Upper lobe of left lung (tissue), 6 donors: ENCODE results near the gene NDUFA13. TPM values are rescaled to one million over a fixed set of nuclear protein-coding genes. Genes with fewer than 3 reads are reported as not detected.

Experiments
- ATAC-seq, 2 donors: fragments of 200-7000 bp; cut with Tn5 transposase; one replicate each; pipeline ENCODE4 v1.9.1; 2022; ENCODE audit warnings: mild to moderate bottlenecking in 2 of 2, moderate library complexity in 2 of 2; ENCODE audit not compliant: low FRiP score in 2 of 2
- DNase-seq, 2 donors: peaks; one replicate each; pipeline ENCODE4 v3.0.0-alpha.2; 2019 to 2020
- H3K27ac ChIP-seq, 4 donors: fragments of 200-600 bp; sonication (generic); one replicate each; pipeline ENCODE4 v1.5.1; 2016 to 2019
- H3K27me3 ChIP-seq, 4 donors: fragments of 200-600 bp; sonication (generic); one replicate each; pipeline ENCODE4 v1.5.1; 2017 to 2019
- H3K36me3 ChIP-seq, 4 donors: fragments of 200-600 bp; sonication (generic); one replicate each; pipeline ENCODE4 v1.5.1; 2016 to 2019
- H3K4me1 ChIP-seq, 4 donors: fragments of 200-600 bp; sonication (generic); one replicate each; pipeline ENCODE4 v1.5.1; 2018 to 2019
- H3K4me3 ChIP-seq, 4 donors: fragments of 200-600 bp; sonication (generic); one replicate each; pipeline ENCODE4 v1.5.1; 2017 to 2019; ENCODE audit warnings: mild to moderate bottlenecking in 2 of 4, moderate library complexity in 1 of 4
- H3K9me3 ChIP-seq, 4 donors: fragments of 200-600 bp; sonication (generic); one replicate each; pipeline ENCODE4 v1.5.1; 2018 to 2019
- CTCF ChIP-seq, 6 experiments: fragments of 450-650 bp in 4 of 6; fragments of 200-600 bp in 2 of 6; sonication (generic) in 2 of 6; IDR thresholded peaks; one replicate each; pipeline ENCODE4 v1.5.1; 2016 to 2019; ENCODE audit warnings: antibody characterized with exemption in 6 of 6
- EP300 ChIP-seq, 4 donors: sonication (generic); formaldehyde crosslinking; IDR thresholded peaks; one replicate each; pipeline ENCODE4 v1.5.1; 2017; ENCODE audit warnings: antibody characterized with exemption in 4 of 4, control low read depth in 2 of 4
- POLR2A ChIP-seq, 4 donors: fragments of 450-650 bp; IDR thresholded peaks; one replicate each; pipeline ENCODE4 v1.5.1; 2016 to 2017; ENCODE audit warnings: antibody characterized with exemption in 4 of 4, mild to moderate bottlenecking in 2 of 4
- POLR2AphosphoS5 ChIP-seq, 2 donors: sonication (generic); formaldehyde crosslinking; IDR thresholded peaks; one replicate each; pipeline ENCODE4 v1.5.1; 2017; ENCODE audit warnings: antibody characterized with exemption in 2 of 2
- WGBS, 2 donors: methylation state at CpG; one replicate each; pipeline ENCODE4 v1.1.5; 2017 to 2018; 5-methylcytosine and 5-hydroxymethylcytosine counted together
- total RNA-seq, 6 donors: library from RNA; depleted of rRNA in 4 of 6; stranded (reverse); fragments of >200 nt in 4 of 6; gene quantifications; one replicate each; pipeline versions ENCODE4 v1.1.0 to v1.2.1, GENCODE V29; 2016 to 2021
- donor health status: DM: no; HTN: no; CAD: no; lungs with moderate emphysema.
- donor health status: DM: no; HTN: yes; CAD: no; lungs with severe emphysema.

Gene NDUFA13
- total RNA-seq, 6 donors from 2014 or later = 24.3 to 305 (median 112) TPM

GRCh38 chr19:19534556-19535265 is 18.7 kb downstream of the NDUFA13 start:
- WGBS, 2 donors = 67 to 77% methylated on average over 20 to 26 of the region's 27 CpGs
- Histone ChIP-seq H3K4me1 (peaks cover 10 to 30% (median 19%) of the 10 kb centered on the region in 4 donors), H3K4me3 (no peak overlapping the region), H3K27me3 (peaks cover 0 to 21% (median 15%) of the 10 kb centered on the region in 4 donors), H3K9me3 (no peaks in the 10 kb centered on the region), H3K36me3 (no peaks in the 10 kb centered on the region), H3K27ac (no peak overlapping the region)
- ATAC-seq = no peak
- no peak for TF ChIP-seq POLR2A (IDR thresholded peaks at IDR 0.05)
- peak in 1 of 2 donors; percentile 61 for DNase-seq

- 89 to 93% methylated on average over 13 to 31 of the region's 34 CpGs for WGBS, 2 donors
These were observed 19.5 kb downstream of the NDUFA13 start for GRCh38 chr19:19535311-19536191.

GRCh38 chr19:19537075-19538048 is 21.3 kb downstream of the NDUFA13 start:
- TF ChIP-seq POLR2A (IDR thresholded peaks at IDR 0.05) (no peak), POLR2AphosphoS5 (IDR thresholded peaks at IDR 0.05) (no peak), CTCF (IDR thresholded peaks at IDR 0.05) (no peak), EP300 (IDR thresholded peaks at IDR 0.05) (no peak)
- H3K4me3 ChIP-seq = peak overlapping the region in 3 of 4 donors; percentile 21 to 35 (median 34)
- H3K36me3 ChIP-seq = no peaks in the 10 kb centered on the region
- no peaks in the 10 kb centered on the region for H3K9me3 ChIP-seq
- peaks cover 3 to 44% (median 31%) of the 10 kb centered on the region in 4 donors for H3K27me3 ChIP-seq
- WGBS, 2 donors = 40 to 54% methylated on average over 18 to 48 of the region's 59 CpGs
- H3K4me1 ChIP-seq = peaks cover 19 to 45% (median 32%) of the 10 kb centered on the region in 4 donors
- H3K27ac ChIP-seq = no peak overlapping the region
- ATAC-seq (no peak), DNase-seq (peak in 1 of 2 donors; percentile 82)

More at GRCh38 chr19:19535311-19536191, 19.5 kb downstream of the NDUFA13 start:
- Histone ChIP-seq H3K4me1 (peaks cover 11 to 38% (median 27%) of the 10 kb centered on the region in 4 donors), H3K36me3 (no peaks in the 10 kb centered on the region), H3K27me3 (peaks cover 0 to 29% (median 24%) of the 10 kb centered on the region in 4 donors), H3K9me3 (no peaks in the 10 kb centered on the region), H3K4me3 (no peak overlapping the region), H3K27ac (no peak overlapping the region)
- peak in 1 of 2 donors; percentile 83 for DNase-seq
- TF ChIP-seq POLR2AphosphoS5 (IDR thresholded peaks at IDR 0.05) = no peak
- TF ChIP-seq POLR2A (IDR thresholded peaks at IDR 0.05) = no peak
- TF ChIP-seq CTCF (IDR thresholded peaks at IDR 0.05) = no peak
- TF ChIP-seq EP300 (IDR thresholded peaks at IDR 0.05) = no peak
- no peak for ATAC-seq

- 8 to 20% methylated on average over 1 to 19 of the region's 56 CpGs for WGBS, 2 donors
- H3K4me3 ChIP-seq = peak within 1 kb of the TSS in 3 of 4 donors; percentile 21 to 35 (median 34)
- TF ChIP-seq POLR2AphosphoS5 (IDR thresholded peaks at IDR 0.05) (no peak), POLR2A (IDR thresholded peaks at IDR 0.05) (no peak), EP300 (IDR thresholded peaks at IDR 0.05) (no peak), CTCF (IDR thresholded peaks at IDR 0.05) (peak in 2 of 6 experiments; percentile 15 to 16)
- H3K4me1 ChIP-seq = peaks cover 19 to 40% (median 30%) of the 10 kb centered on the region in 4 donors
- no peaks in the 10 kb centered on the region for H3K36me3 ChIP-seq
- DNase-seq (peak in 1 of 2 donors; percentile 93), ATAC-seq (peak in 1 of 2 donors; percentile 51)
- H3K9me3 ChIP-seq = no peaks in the 10 kb centered on the region
- H3K27me3 ChIP-seq = peaks cover 3 to 48% (median 31%) of the 10 kb centered on the region in 4 donors
- no peak within 1 kb of the TSS for H3K27ac ChIP-seq
These were observed 22.2 kb downstream of the NDUFA13 start, which contains the start of gene CILP2 for GRCh38 chr19:19538061-19538784. Gene CILP2 (plus strand): TSS chr19:19538265. CDS start chr19:19538350, 85 bp downstream.
